ENCODE data around the gene OSBPL5. TPM values are rescaled to one million over a fixed set of nuclear protein-coding genes. Genes with fewer than 3 reads are reported as not detected.
A peak's percentile ranks its signal among the peaks of the same experiment; 100 is the strongest.

Gene OSBPL5
- total RNA-seq, 1 experiment from 2014 or later: 11.0 TPM

- no peaks in the 10 kb centered on the region for H3K9me3 ChIP-seq
- H3K27me3 ChIP-seq: no peaks in the 10 kb centered on the region
- H3K4me3 ChIP-seq: no peak overlapping the region
- no peak for DNase-seq
- H3K36me3 ChIP-seq: no peaks in the 10 kb centered on the region
Measured at GRCh38 chr11:3094223-3094824, 70.8 kb downstream of the OSBPL5 start.

DNA sequence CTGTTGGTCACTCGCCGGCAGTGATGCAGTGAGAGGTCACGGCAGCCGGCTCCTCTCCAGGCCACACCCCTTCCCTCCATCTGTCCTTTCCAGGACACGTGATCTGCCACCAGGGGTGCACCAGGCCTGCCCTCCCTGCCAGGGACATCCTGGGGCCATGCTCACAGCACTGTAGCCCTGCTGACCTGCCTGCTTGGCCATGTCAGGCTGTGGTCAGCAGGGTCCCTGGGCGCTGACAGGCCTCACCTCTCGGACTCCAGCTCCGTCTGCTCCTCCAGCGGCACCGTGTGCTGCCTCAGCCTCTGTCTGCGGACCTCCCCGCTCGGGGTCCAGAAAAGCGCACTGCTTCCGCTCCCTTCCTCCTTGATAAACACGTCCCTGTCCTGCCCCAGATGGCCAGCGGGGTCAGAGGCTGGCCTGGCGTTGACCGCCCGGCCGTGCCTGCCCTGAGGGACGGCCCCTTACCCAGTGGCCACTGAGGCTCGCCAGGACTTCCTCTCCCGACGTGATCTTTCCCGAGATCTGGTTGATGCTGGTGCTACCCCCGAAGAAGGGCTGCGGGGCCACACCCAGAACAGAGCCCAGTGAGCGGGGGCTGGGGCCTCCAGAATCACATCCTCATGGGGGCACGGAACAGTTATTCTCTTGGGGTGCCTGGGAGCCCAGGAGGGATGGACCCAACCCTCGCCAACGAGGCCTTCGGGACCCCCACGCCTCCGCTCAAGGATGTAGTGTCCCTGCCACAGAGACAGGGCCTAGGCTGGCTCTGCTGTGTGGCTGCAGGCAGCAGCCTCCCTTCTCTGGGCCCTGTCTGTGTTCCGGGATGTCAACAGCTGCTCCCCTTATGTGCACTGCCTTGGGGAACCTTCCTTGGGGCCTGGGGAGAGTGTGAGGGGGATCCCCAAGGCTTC is 71.6 kb downstream of the OSBPL5 start:
- DNase-seq: no peak
- H3K36me3 ChIP-seq: no peaks in the 10 kb centered on the region
- H3K9me3 ChIP-seq: no peaks in the 10 kb centered on the region
- no peaks in the 10 kb centered on the region for H3K27me3 ChIP-seq
- H3K4me3 ChIP-seq: no peak overlapping the region

DNA sequence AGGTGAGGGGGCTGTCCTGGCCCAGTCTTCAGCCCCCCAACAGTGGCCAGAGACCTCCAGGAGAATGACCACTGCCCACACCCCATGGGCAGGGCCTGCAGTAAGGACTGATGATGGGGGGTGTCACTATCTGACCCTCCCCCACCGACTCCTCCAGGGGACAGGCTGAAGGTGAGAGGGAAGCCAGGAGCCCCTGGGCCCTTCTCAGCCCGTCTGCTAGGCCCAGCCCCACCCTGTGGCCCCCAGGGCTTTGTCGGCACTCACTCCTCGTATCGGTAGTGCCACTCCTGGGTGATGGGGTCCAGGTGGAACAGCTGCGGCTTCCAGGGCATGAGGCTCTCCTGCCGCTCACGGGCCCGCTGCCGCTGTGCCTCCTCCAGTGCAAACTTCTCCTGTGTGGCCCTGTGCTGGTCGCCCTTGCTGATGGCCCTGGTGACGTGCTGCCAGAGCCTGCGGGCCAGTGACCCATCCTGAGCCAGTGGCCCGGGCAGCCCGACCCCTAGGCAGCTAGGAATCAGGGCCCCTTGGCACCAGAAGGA is 72.4 kb downstream of the OSBPL5 start:
- Histone ChIP-seq H3K27me3 (no peaks in the 10 kb centered on the region), H3K9me3 (no peaks in the 10 kb centered on the region), H3K36me3 (no peaks in the 10 kb centered on the region), H3K4me3 (no peak overlapping the region)
- no peak for DNase-seq

GRCh38 chr11:3091846-3092602 is 73.1 kb downstream of the OSBPL5 start:
- Histone ChIP-seq H3K4me3 (no peak overlapping the region), H3K27me3 (no peaks in the 10 kb centered on the region), H3K9me3 (no peaks in the 10 kb centered on the region), H3K36me3 (no peaks in the 10 kb centered on the region)
- peak; percentile 52 for DNase-seq

DNA sequence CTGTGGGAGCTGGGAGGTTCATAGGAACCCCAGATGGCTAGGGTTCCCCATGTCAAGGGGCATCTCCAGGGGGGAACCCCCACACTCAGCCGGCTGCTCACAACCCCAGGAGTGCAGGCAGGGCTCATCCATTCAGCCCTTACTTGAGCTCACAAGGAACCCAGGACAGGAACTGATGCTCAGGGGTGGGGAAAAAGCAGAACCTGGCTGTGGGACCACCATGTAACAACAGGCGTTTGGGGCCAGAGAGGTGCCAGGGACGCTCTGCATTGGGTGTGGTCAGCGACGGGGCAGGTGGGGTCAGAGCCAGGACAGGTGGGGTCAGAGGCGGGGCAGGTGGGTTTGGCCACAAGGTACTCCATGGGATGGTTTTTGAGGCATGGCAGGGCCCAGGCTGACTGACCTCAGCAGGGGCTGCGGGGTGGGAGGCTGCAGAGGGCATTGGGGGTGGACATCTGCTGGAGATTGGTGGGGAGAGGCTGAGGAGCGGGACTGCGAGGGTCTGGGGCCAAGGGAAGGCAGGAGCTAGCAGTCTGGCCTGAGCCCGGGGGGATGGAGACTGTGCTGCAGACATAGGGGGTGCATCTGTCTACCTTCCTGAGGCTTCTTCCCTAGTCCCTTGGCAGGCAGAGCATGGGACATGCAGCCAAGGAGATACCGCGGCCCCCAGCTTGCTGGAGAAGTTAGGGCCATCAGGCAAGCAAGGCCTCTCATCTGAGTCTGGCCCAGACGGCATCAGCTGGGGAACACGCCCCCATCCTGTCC is 73.8 kb downstream of the OSBPL5 start:
- DNase-seq: no peak
- H3K4me3 ChIP-seq: no peak overlapping the region

GRCh38 chr11:3090096-3090901 is 74.8 kb downstream of the OSBPL5 start:
- no peak for DNase-seq
- no peaks in the 10 kb centered on the region for H3K36me3 ChIP-seq
- H3K27me3 ChIP-seq: no peaks in the 10 kb centered on the region
- no peaks in the 10 kb centered on the region for H3K9me3 ChIP-seq
- H3K4me3 ChIP-seq: no peak overlapping the region

More for the DNA sequence above, 73.8 kb downstream of the OSBPL5 start:
- H3K9me3 ChIP-seq: no peaks in the 10 kb centered on the region
- H3K36me3 ChIP-seq: no peaks in the 10 kb centered on the region
- H3K27me3 ChIP-seq: no peaks in the 10 kb centered on the region

GRCh38 chr11:3089236-3090061 is 75.7 kb downstream of the OSBPL5 start:
- Histone ChIP-seq H3K27me3 (no peaks in the 10 kb centered on the region), H3K4me3 (no peak overlapping the region), H3K36me3 (no peaks in the 10 kb centered on the region), H3K9me3 (no peaks in the 10 kb centered on the region)
- DNase-seq: no peak

DNA sequence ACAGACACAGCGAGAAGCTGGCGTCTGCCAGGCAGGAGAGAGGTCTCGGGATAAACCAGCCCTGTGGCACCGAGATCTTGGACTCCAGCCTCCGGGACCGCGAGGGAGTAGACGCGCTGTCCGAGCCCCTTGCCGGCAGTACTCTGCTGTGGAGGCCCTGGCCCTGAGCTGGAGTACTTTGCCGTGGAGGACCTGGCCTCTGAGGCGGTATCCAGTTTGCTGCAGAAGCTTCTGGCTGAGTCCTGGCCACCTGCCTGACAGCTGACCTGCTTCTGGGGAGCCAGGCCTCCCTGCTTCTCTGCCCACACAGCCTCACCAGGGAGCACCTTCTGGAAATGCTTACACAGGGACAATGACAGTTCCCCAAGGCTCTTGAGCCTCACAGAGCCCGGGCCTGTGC is 76.3 kb downstream of the OSBPL5 start:
- no peak for DNase-seq
- H3K9me3 ChIP-seq: no peaks in the 10 kb centered on the region
- H3K36me3 ChIP-seq: no peaks in the 10 kb centered on the region
- H3K27me3 ChIP-seq: no peaks in the 10 kb centered on the region
- no peak overlapping the region for H3K4me3 ChIP-seq

DNA sequence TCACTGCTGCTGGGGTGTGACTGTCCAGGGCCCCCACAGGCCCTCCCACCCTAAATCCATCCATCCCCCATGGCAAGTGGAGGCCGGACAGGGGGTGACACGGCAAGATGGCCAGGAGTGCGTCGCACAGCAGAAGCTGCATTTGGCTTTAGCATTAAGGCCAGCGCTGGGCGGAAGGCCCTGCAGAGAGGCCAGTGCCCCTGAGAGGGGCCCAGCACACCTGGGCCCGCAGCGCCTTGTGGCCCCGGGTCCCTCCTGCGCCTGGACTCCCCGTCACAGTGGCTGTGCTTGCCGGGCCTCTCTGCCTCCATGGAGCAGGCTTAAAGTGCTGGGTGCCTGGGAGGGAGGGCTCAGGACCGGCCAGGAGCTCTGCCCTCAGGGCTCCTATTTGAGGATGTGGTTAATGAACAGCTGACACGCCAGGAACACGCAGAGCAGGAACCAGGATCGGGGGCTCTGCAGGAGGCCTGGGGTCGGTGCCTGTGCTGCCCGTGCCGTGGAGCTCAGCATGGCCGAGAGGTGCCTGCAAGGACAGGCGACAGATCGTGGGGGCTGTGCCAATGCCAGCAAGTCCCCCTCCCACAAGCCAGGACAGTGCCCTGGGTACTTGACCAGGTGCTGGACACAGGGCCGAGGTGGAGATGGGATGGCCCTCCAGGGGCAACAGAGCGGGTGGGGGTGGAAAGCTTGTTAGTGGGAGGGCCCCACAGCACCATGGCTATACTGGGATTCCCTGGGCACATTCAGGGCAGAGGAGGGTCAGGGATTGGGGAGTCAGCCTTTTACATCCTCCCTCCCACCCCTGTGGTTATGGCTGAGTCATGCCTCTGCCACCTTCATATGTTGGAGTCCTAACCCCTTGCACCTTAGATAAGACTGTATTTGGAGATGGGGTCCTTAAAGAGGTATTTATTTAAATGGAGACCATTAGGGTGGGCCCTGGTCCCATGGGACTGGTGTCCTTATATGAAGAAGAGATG is 77.0 kb downstream of the OSBPL5 start:
- Histone ChIP-seq H3K9me3 (no peaks in the 10 kb centered on the region), H3K36me3 (no peaks in the 10 kb centered on the region), H3K27me3 (no peaks in the 10 kb centered on the region), H3K4me3 (no peak overlapping the region)
- no peak for DNase-seq

DNA sequence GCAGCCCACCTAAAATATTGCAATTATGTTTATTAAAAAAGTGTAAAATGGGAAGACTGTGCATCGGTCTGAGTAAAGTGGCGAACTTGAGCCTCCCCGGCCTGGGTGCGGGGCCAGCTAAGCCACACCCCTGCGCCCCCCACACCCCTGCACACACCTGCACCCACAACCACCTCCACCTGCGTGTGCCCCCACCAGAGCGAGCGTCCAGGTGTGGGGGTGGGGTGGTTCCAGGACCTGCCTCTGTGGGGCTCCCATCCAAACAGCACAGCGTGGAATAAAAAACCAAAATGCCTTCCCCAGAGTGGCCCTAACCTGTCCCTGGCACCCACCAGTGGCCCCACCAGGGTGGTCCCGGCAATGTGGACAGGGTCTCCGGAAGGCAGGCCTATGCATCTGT is 77.7 kb downstream of the OSBPL5 start:
- H3K27me3 ChIP-seq: no peaks in the 10 kb centered on the region
- no peaks in the 10 kb centered on the region for H3K9me3 ChIP-seq
- no peaks in the 10 kb centered on the region for H3K36me3 ChIP-seq
- no peak for DNase-seq
- H3K4me3 ChIP-seq: no peak overlapping the region

DNA sequence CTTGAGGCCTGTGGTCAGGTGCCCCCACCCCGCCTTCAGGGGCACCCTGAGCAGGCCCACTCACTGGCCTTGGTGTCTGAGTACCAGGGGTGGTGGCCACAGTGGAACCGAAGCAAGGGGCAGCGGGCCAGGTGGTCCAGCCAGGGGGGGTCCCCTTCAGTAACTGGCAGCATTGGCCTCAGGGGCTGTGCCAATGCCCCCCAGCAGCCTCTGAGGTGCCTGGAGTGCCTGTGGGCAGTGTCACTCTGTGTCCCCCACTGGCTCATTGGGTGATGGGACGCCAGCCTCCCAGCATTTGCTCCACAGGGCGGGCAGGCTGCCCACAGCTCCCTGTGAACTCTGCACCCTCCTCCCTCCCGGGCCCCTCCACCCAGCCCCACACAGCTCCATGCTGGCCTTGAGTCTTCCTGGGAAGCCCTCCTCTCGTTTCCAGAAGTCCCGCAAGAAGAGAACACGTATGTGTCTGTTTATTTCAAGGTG is 78.4 kb downstream of the OSBPL5 start:
- Histone ChIP-seq H3K4me3 (no peak overlapping the region), H3K9me3 (no peaks in the 10 kb centered on the region), H3K36me3 (no peaks in the 10 kb centered on the region), H3K27me3 (no peaks in the 10 kb centered on the region)
- no peak for DNase-seq

DNA sequence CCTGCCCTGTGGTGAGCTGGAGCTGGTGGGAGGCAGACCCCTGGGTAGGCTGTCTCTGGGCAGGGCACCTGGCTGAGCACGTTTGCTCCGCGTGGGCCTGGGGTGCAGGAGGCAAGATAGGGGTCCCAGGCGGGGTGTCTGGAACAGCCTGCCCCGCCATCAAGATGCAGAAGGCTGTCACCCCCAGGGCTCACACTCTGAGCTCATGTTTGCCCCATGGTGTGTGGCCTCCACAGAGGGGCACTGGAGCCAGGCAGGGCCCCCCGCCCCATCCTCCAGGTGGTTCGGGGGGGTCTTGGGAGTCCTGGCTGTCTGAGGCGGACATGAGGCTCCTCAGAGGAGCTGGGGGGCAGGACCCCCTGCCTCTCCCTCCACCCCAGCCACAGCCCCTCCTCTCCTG is 79.0 kb downstream of the OSBPL5 start:
- no peak for DNase-seq
- Histone ChIP-seq H3K4me3 (no peak overlapping the region), H3K27me3 (no peaks in the 10 kb centered on the region), H3K9me3 (no peaks in the 10 kb centered on the region), H3K36me3 (no peaks in the 10 kb centered on the region)

DNA sequence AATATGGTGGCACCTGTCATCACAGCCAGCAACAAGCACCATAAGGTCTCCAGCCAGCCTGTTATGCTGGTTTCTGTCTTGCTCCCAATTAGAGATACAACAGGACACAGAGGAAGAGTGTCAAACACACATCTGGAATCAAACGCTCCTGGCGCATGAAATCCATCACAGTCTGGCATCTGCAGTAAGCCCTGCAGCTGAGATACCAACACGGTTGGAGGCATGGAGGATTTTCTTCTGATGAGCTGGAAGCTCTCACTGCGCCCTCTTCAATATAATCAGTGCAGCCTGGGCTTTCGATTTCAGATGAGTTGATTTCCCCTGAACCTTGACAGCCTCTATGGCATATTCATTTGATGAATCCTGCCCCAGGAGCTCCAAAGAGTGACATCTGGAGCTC is 80.1 kb downstream of the OSBPL5 start:
- H3K36me3 ChIP-seq: no peaks in the 10 kb centered on the region
- H3K9me3 ChIP-seq: no peaks in the 10 kb centered on the region
- H3K4me3 ChIP-seq: no peak overlapping the region
- no peaks in the 10 kb centered on the region for H3K27me3 ChIP-seq
- no peak for DNase-seq

DNA sequence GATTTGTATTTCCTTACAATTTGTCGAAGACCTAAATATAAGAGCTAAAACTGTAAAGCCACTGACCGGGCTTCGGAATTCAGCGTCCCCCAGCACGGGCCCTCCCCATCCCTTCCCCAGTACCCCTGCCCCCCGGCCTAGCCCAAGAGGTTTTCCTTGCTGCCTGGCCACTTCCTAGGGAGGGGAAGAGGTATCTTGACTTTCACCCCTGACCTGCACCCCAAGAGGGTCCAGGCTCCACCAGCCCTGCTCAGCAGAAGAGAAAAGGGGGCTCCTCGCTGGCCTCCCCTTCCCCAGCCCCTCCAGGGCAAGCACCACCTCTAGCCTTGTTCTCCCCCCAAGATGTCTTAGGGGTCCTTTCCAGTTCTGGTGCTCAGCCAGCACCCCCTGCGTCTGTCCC is 81.8 kb downstream of the OSBPL5 start:
- no peak overlapping the region for H3K4me3 ChIP-seq
- no peaks in the 10 kb centered on the region for H3K9me3 ChIP-seq
- DNase-seq: no peak
- H3K27me3 ChIP-seq: no peaks in the 10 kb centered on the region
- no peaks in the 10 kb centered on the region for H3K36me3 ChIP-seq
